ENCODE measurements around the gene ZFHX3.

DNA sequence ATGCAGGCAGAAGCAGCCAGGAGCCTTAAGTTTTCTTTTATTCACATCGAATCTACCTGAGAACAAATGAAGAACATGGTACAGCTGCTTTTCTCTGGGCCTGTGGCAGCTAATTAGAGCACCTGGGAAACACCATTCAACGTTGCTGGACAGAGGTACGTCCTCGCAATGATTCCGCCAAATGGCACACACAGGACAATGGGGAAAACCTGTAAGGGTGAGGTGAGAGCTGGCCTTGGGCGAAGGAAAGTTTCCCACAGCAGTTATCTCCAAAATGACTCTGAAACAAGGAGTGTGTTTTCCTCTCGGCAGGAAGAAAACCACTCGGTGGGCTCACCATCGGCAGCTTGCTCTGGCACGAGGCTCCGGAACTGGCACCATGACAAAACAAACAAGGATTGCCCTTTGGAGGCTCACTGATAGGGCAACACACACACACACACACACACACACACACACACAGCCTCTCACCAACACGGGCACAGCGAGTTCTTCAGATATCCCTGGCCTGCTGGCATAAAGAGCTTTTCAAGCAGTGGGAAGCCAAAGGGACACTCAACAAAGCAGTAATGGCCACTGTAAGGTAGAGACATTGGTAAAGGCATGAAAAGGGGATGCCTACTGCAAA, 73.7 kb downstream of the ZFHX3 start:
- TF ChIP-seq, protein P1, sequence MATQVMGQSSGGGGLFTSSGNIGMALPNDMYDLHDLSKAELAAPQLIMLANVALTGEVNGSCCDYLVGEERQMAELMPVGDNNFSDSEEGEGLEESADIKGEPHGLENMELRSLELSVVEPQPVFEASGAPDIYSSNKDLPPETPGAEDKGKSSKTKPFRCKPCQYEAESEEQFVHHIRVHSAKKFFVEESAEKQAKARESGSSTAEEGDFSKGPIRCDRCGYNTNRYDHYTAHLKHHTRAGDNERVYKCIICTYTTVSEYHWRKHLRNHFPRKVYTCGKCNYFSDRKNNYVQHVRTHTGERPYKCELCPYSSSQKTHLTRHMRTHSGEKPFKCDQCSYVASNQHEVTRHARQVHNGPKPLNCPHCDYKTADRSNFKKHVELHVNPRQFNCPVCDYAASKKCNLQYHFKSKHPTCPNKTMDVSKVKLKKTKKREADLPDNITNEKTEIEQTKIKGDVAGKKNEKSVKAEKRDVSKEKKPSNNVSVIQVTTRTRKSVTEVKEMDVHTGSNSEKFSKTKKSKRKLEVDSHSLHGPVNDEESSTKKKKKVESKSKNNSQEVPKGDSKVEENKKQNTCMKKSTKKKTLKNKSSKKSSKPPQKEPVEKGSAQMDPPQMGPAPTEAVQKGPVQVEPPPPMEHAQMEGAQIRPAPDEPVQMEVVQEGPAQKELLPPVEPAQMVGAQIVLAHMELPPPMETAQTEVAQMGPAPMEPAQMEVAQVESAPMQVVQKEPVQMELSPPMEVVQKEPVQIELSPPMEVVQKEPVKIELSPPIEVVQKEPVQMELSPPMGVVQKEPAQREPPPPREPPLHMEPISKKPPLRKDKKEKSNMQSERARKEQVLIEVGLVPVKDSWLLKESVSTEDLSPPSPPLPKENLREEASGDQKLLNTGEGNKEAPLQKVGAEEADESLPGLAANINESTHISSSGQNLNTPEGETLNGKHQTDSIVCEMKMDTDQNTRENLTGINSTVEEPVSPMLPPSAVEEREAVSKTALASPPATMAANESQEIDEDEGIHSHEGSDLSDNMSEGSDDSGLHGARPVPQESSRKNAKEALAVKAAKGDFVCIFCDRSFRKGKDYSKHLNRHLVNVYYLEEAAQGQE (IDR thresholded peaks at IDR 0.05; ENCODE audit: low read depth): no peak
- TF ChIP-seq EP300 (IDR thresholded peaks at IDR 0.05; ENCODE audit: borderline replicate concordance) (no peak), TEAD4 (IDR thresholded peaks at IDR 0.05) (no peak), RAD21 (IDR thresholded peaks at IDR 0.05; ENCODE audit: low read depth) (no peak), MAX (IDR thresholded peaks at IDR 0.05) (no peak), YY1 (IDR thresholded peaks at IDR 0.05; ENCODE audit: low read depth) (no peak), CREB1 (IDR thresholded peaks at IDR 0.05; ENCODE audit: low read depth) (no peak), TAF1 (IDR thresholded peaks at IDR 0.05; ENCODE audit: low read depth) (no peak), FOXM1 (IDR thresholded peaks at IDR 0.05; ENCODE audit: borderline replicate concordance, low read depth) (no peak), EGR1 (IDR thresholded peaks at IDR 0.05) (no peak)
- TF ChIP-seq, protein P2, sequence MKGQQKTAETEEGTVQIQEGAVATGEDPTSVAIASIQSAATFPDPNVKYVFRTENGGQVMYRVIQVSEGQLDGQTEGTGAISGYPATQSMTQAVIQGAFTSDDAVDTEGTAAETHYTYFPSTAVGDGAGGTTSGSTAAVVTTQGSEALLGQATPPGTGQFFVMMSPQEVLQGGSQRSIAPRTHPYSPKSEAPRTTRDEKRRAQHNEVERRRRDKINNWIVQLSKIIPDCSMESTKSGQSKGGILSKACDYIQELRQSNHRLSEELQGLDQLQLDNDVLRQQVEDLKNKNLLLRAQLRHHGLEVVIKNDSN (IDR thresholded peaks at IDR 0.05): no peak
